Activated T-helper 2 cell treated with anti-CD3 and anti-CD28 coated beads, Interferon-gamma antibody, Interleukin-2, Interleukin-4, amounts not matched to agents 10 μg/mL and 5 μg/mL and 100 μg/mL, durations not matched to agents 14 hours and 24 hours and 36 hours (primary cell): ENCODE data around the gene ROBO3. TPM values are rescaled to one million over a fixed set of nuclear protein-coding genes. Genes with fewer than 3 reads are reported as not detected.

Source experiments
- DNase-seq: peaks from one replicate; pipeline ENCODE4 v3.0.0; 2021; ENCODE audit warnings: low spot score
- H3K27ac Mint-ChIP-seq: one replicate; pipeline ENCODE4 v1.8.0; 2021; ENCODE audit warnings: mixed read lengths
- H3K27me3 Mint-ChIP-seq: one replicate; pipeline ENCODE4 v1.8.0; 2021; ENCODE audit warnings: low read depth, mixed read lengths
- H3K36me3 Mint-ChIP-seq: one replicate; pipeline ENCODE4 v1.8.0; 2021; ENCODE audit warnings: low read depth, mixed read lengths
- H3K4me1 Mint-ChIP-seq: one replicate; pipeline ENCODE4 v1.8.0; 2021; ENCODE audit warnings: low read depth, mixed read lengths
- H3K4me3 Mint-ChIP-seq: one replicate; pipeline ENCODE4 v1.8.0; 2021; ENCODE audit warnings: low read depth, mild to moderate bottlenecking, moderate library complexity, mixed read lengths
- H3K9me3 Mint-ChIP-seq: one replicate; pipeline ENCODE4 v1.8.0; 2021; ENCODE audit warnings: mixed read lengths
- intact Hi-C: fragments of 100-400 bp; cut with micrococcal nuclease; formaldehyde crosslinking; loops from one replicate; pipeline ENCODE4 v1.15.1; 2023
- total RNA-seq: library from RNA; stranded (reverse); gene quantifications from 2 replicates; pipeline ENCODE4 v1.2.3, GENCODE V29; 2022

ROBO3 gene
- total RNA-seq, 1 donor from 2014 or later: 10.6 TPM

- H3K9me3 Mint-ChIP-seq: no peaks in the 10 kb centered on the region
- H3K4me1 Mint-ChIP-seq: no peaks in the 10 kb centered on the region
- intact Hi-C loops: no loop called here
- no peak for DNase-seq
- no peaks in the 10 kb centered on the region for H3K36me3 Mint-ChIP-seq
- H3K27me3 Mint-ChIP-seq: peaks cover 39% of the 10 kb centered on the region
- H3K4me3 Mint-ChIP-seq: no peak overlapping the region
- H3K27ac Mint-ChIP-seq: no peak overlapping the region
Observed at GRCh38 chr11:124859171-124859570, 6.1 kb upstream of the ROBO3 start.

GRCh38 chr11:124861670-124862069, 3.6 kb upstream of the ROBO3 start:
- Mint-ChIP-seq H3K27ac (no peak overlapping the region), H3K36me3 (no peaks in the 10 kb centered on the region), H3K4me1 (peaks cover 4% of the 10 kb centered on the region), H3K4me3 (no peak overlapping the region), H3K9me3 (no peaks in the 10 kb centered on the region), H3K27me3 (peaks cover 60% of the 10 kb centered on the region)
- DNase-seq: no peak
- intact Hi-C loops: loop anchor here (10.0 kb wide), 1 partner anchor 1877 kb away; the partner anchor contains the start of gene BSX

DNA sequence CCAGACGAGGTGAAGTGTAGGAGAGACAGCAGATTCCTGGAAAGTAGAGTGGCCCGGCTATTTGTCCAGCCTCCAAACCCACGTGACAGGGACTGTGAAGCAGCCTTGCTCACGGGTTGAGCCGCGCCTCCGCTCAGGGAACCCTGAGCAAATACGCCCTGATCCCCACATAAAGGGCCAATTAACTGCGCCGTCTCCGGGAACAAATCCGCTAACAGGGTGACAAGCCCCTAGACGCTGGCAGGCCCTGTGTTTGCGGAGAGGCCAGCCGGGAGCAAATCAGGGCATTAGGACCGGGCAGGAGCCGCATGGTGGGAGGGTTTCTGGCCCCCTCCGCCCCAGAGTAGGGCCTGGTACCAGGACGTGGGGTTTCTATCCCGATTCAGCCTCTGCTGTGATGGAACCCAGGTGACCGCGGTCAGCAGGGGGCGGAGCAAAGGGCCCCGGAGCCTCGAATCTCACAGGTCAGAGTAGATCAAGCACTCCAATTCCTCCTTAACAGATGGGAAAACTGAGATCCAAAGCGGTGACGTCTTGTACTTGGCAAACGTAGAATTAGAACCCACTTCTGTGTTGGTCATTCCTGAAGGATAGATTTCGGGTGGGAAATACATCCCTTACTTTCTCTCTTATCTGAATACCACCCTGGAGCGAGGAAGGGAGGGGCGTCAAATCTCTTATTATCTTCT, 2.0 kb upstream of the ROBO3 start:
- Mint-ChIP-seq H3K9me3 (no peaks in the 10 kb centered on the region), H3K4me1 (peaks cover 9% of the 10 kb centered on the region), H3K36me3 (no peaks in the 10 kb centered on the region), H3K4me3 (no peak overlapping the region), H3K27ac (no peak overlapping the region), H3K27me3 (peaks cover 76% of the 10 kb centered on the region)
- intact Hi-C loops: loop anchor here (10.0 kb wide), 1 partner anchor 1878 kb away; the partner anchor contains the start of gene BSX
- no peak for DNase-seq

- no peaks in the 10 kb centered on the region for H3K9me3 Mint-ChIP-seq
- DNase-seq: no peak
- peaks cover 81% of the 10 kb centered on the region for H3K27me3 Mint-ChIP-seq
- H3K36me3 Mint-ChIP-seq: no peaks in the 10 kb centered on the region
- H3K27ac Mint-ChIP-seq: no peak overlapping the region
- intact Hi-C loops: loop anchor here (1.0 to 10.0 kb wide), 2 partner anchors 20 to 1879 kb away; partner anchors contain the start of gene BSX
- H3K4me1 Mint-ChIP-seq: peaks cover 9% of the 10 kb centered on the region
- H3K4me3 Mint-ChIP-seq: no peak overlapping the region
Observed at GRCh38 chr11:124863826-124864165, 1.4 kb upstream of the ROBO3 start.

GRCh38 chr11:124864176-124864891, 898 bp upstream of the ROBO3 start:
- peaks cover 9% of the 10 kb centered on the region for H3K4me1 Mint-ChIP-seq
- H3K9me3 Mint-ChIP-seq: no peaks in the 10 kb centered on the region
- no peaks in the 10 kb centered on the region for H3K36me3 Mint-ChIP-seq
- DNase-seq: no peak
- peaks cover 86% of the 10 kb centered on the region for H3K27me3 Mint-ChIP-seq
- H3K27ac Mint-ChIP-seq: no peak overlapping the region
- intact Hi-C loops: loop anchor here (1.0 to 10.0 kb wide), 2 partner anchors 21 to 1880 kb away; partner anchors contain the start of gene BSX
- no peak overlapping the region for H3K4me3 Mint-ChIP-seq

GRCh38 chr11:124864892-124865180, 396 bp upstream of the ROBO3 start:
- DNase-seq: no peak
- H3K27ac Mint-ChIP-seq: no peak overlapping the region
- peaks cover 9% of the 10 kb centered on the region for H3K4me1 Mint-ChIP-seq
- no peaks in the 10 kb centered on the region for H3K36me3 Mint-ChIP-seq
- no peaks in the 10 kb centered on the region for H3K9me3 Mint-ChIP-seq
- peaks cover 89% of the 10 kb centered on the region for H3K27me3 Mint-ChIP-seq
- no peak overlapping the region for H3K4me3 Mint-ChIP-seq
- intact Hi-C loops: loop anchor here (1.0 to 10.0 kb wide), 2 partner anchors 22 to 1880 kb away; partner anchors contain the start of gene BSX

GRCh38 chr11:124865902-124866851, 945 bp downstream of the ROBO3 start:
- Mint-ChIP-seq H3K4me3 (no peak overlapping the region), H3K27ac (no peak overlapping the region), H3K36me3 (no peaks in the 10 kb centered on the region), H3K27me3 (peaks cover 92% of the 10 kb centered on the region), H3K4me1 (peaks cover 9% of the 10 kb centered on the region), H3K9me3 (no peaks in the 10 kb centered on the region)
- DNase-seq: peak; percentile 41
- intact Hi-C loops: loop anchor here (1.0 to 10.0 kb wide), 3 partner anchors 107 to 1881 kb away; partner anchors contain the start of gene BSX

DNA sequence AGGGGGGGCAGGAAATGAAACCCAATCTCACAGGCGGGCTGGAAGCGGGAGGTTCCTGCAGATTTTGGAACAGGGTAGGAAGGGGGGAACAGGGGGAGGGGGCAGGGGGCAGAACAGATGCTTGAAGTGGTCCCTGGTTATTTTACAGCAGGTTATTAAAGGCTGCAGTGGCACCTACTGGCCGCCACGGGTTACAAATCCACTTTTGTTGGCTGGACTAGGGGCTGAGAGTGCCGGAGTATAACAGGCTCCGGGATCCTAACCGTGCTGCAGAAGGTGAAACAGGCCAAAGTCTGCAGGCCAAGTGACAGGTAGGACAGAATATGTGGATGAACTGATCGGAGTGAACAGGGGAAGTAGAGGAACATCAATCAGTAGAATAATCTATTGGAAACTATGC, 2.5 kb downstream of the ROBO3 start:
- Mint-ChIP-seq H3K36me3 (no peaks in the 10 kb centered on the region), H3K4me3 (no peak overlapping the region), H3K9me3 (no peaks in the 10 kb centered on the region), H3K4me1 (peaks cover 9% of the 10 kb centered on the region), H3K27me3 (peaks cover 90% of the 10 kb centered on the region), H3K27ac (no peak overlapping the region)
- no peak for DNase-seq
- intact Hi-C loops: loop anchor here (1.0 to 10.0 kb wide), 4 partner anchors 30 to 1883 kb away; partner anchors contain the start of genes BSX and PKNOX2

DNA sequence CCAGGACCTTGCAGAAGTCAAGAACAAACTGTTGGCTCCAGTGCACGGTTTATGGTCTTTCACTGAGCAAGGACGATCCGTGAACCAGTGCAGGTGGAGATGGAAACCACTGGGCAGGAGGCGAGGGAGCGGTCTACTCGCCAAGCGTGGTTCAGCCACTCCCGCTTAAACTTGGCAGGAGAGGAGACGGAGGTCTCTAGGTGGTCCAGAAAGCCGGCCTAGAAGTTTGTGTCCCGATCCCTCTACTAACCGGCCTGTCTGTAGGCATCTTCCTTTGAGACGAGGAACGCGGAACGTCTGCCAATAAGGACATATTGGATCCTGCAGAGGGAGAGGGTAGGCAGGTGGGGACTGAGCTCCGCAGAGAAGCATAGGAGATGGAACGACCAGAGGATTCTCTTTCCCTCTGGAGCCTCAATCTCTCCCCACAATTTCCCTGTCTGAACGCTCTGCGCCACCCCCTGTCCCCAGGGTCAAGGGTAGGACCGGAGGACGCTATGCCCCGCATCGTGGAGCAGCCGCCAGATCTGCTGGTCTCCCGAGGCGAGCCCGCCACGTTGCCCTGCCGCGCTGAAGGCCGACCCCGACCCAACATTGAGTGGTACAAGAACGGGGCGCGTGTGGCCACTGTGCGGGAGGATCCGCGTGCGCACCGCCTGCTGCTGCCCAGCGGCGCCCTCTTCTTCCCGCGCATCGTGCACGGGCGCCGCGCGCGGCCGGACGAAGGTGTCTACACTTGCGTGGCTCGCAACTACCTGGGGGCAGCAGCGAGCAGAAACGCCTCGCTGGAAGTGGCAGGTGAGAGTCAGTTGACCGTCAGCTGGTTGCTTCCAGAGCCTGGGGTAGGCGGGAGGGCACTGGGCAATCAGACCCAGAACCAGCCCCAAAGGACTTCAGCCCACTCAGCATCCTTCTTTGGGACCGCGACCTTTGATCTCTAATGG, 3.4 kb downstream of the ROBO3 start:
- Mint-ChIP-seq H3K27ac (no peak overlapping the region), H3K9me3 (no peaks in the 10 kb centered on the region), H3K4me1 (peaks cover 9% of the 10 kb centered on the region), H3K27me3 (peaks cover 90% of the 10 kb centered on the region), H3K4me3 (no peak overlapping the region), H3K36me3 (no peaks in the 10 kb centered on the region)
- intact Hi-C loops: loop anchor here (2.0 to 10.0 kb wide), 2 partner anchors 296 to 1884 kb away; partner anchors contain the start of genes BSX and PKNOX2
- no peak for DNase-seq

DNA sequence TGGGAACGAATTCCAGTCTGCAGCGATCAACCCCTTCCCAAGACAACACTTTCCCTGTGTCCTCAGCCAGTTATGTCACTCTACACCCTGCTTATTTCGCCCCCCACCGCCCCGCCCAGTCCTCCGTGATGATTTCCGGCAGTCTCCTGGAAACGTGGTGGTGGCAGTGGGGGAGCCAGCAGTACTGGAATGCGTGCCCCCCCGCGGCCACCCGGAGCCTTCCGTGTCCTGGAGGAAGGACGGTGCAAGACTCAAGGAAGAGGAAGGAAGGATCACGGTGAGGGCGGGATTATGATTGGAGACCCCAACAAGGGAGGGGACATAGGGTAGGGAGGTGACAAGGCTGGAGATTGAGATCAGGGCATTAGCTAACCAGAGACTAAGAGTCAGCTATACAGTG, 4.1 kb downstream of the ROBO3 start:
- no peak for DNase-seq
- H3K4me3 Mint-ChIP-seq: no peak overlapping the region
- peaks cover 89% of the 10 kb centered on the region for H3K27me3 Mint-ChIP-seq
- intact Hi-C loops: loop anchor here (2.0 to 10.0 kb wide), 2 partner anchors 295 to 1885 kb away; partner anchors contain the start of genes BSX and PKNOX2
- no peak overlapping the region for H3K27ac Mint-ChIP-seq
- H3K4me1 Mint-ChIP-seq: peaks cover 9% of the 10 kb centered on the region
- no peaks in the 10 kb centered on the region for H3K36me3 Mint-ChIP-seq
- H3K9me3 Mint-ChIP-seq: no peaks in the 10 kb centered on the region

DNA sequence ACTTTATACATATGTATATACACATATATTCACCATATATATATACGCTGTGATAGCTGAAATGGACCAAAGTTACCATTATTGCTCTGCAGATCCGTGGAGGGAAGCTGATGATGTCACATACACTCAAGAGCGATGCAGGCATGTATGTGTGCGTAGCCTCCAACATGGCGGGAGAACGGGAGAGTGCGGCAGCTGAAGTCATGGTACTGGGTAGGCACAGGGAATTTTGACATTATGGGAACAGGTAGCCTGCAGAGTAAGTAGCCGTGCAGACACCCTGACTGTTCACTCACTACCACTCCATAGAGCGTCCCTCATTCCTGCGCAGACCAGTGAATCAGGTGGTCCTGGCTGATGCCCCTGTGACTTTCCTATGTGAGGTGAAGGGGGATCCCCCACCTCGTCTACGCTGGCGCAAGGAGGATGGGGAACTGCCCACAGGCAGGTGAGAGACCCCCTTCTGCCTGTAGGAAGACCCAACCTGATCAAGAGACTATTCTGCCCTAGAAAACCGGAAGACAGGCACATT, 4.7 kb downstream of the ROBO3 start:
- H3K27me3 Mint-ChIP-seq: peaks cover 90% of the 10 kb centered on the region
- DNase-seq: no peak
- H3K27ac Mint-ChIP-seq: no peak overlapping the region
- H3K36me3 Mint-ChIP-seq: no peaks in the 10 kb centered on the region
- intact Hi-C loops: loop anchor here (2.0 to 10.0 kb wide), 2 partner anchors 295 to 1885 kb away; partner anchors contain the start of genes BSX and PKNOX2
- peaks cover 9% of the 10 kb centered on the region for H3K4me1 Mint-ChIP-seq
- no peaks in the 10 kb centered on the region for H3K9me3 Mint-ChIP-seq
- no peak overlapping the region for H3K4me3 Mint-ChIP-seq
